Central memory CD4-positive, alpha-beta T cell (primary cell): ENCODE measurements around the gene GRHPR.

ENCODE experiments used
- DNase-seq: peaks from one replicate; pipeline ENCODE4 v3.0.0; 2022

The GRHPR gene

GRCh38 chr9:37486256-37486615 lies 63.7 kb downstream of the GRHPR start:
- DNase-seq, result no peak
